ENCODE data around the gene ASB2. TPM values are rescaled to one million over a fixed set of nuclear protein-coding genes. Genes with fewer than 3 reads are reported as not detected.

The ASB2 gene
- polyA plus RNA-seq, 1 donor from 2014 or later: 0.26 TPM

DNA sequence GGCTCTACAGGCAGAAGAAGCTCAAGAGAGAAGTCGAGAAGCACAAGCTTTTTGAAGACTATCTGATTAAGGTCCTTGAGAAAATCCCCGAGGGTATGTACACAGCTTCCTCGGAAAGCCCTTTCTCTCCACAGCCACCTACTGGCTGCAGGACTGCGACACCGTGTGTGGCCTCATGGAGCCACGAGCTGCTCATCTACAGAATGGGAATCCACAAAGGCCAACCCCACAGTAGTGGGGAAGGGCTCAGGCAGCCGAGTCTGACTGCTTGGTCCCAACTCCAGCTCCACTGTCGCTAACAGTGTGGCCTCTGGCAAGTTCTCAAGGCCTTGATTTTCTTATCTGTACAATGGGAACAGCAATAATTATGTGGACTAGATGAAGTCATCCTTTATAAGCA lies 23.2 kb upstream of the ASB2 start:
- no peaks in the 10 kb centered on the region for H3K36me3 ChIP-seq (ENCODE audit: insufficient read depth, low read length)
- H3K9ac ChIP-seq (ENCODE audit: low read length): no peak overlapping the region
- H3K27me3 ChIP-seq (ENCODE audit: insufficient read depth, low read depth, low read length): no peaks in the 10 kb centered on the region

DNA sequence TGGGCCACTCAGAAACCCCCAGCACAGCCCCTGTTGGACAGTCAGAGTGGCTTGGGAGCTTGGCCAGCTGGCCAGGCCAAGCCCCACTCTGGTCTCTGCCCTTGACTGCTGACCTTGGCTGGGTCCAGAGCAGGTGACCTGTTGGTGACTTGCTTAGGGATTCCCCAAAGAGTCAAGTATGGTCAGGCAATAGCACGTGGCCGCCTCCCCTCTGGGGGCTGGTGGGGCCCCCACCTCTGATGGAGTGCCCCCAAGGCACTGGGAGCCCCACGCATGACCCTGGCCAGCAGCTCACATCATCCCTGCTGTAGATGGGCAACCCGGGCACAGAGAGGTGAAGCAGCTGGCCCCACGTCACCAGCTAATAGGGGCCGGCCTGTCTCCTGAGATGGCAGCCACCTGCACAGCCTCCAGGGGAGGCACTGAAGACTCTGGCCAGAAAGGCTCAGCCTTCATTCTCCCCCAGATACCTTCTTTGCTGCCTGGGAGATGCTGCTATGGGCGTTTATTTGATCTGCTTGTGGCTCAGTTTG lies 22.6 kb upstream of the ASB2 start:
- no peaks in the 10 kb centered on the region for H3K36me3 ChIP-seq (ENCODE audit: insufficient read depth, low read length)
- no peaks in the 10 kb centered on the region for H3K9me3 ChIP-seq (ENCODE audit: low read length)
- no peaks in the 10 kb centered on the region for H3K79me2 ChIP-seq (replicated peaks; ENCODE audit: insufficient read depth, low read length)
- TF ChIP-seq EZH2 (IDR thresholded peaks at IDR 0.05; ENCODE audit: borderline replicate concordance, insufficient read depth, low read length, poor library complexity, severe bottlenecking) (no peak), TAF1 (IDR thresholded peaks at IDR 0.05; ENCODE audit: low read depth) (no peak), RAD21 (conservative IDR thresholded peaks at IDR 0.05) (no peak), MXI1 (conservative IDR thresholded peaks at IDR 0.05; ENCODE audit: poor library complexity, severe bottlenecking) (no peak), EP300 (conservative IDR thresholded peaks at IDR 0.05; ENCODE audit: poor library complexity, severe bottlenecking) (no peak), SMC3 (conservative IDR thresholded peaks at IDR 0.05; ENCODE audit: poor library complexity) (no peak), POLR2AphosphoS5 (IDR thresholded peaks at IDR 0.05) (no peak)
- TF ChIP-seq, protein P1, sequence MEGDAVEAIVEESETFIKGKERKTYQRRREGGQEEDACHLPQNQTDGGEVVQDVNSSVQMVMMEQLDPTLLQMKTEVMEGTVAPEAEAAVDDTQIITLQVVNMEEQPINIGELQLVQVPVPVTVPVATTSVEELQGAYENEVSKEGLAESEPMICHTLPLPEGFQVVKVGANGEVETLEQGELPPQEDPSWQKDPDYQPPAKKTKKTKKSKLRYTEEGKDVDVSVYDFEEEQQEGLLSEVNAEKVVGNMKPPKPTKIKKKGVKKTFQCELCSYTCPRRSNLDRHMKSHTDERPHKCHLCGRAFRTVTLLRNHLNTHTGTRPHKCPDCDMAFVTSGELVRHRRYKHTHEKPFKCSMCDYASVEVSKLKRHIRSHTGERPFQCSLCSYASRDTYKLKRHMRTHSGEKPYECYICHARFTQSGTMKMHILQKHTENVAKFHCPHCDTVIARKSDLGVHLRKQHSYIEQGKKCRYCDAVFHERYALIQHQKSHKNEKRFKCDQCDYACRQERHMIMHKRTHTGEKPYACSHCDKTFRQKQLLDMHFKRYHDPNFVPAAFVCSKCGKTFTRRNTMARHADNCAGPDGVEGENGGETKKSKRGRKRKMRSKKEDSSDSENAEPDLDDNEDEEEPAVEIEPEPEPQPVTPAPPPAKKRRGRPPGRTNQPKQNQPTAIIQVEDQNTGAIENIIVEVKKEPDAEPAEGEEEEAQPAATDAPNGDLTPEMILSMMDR (IDR thresholded peaks at IDR 0.05; ENCODE audit: poor library complexity, severe bottlenecking): no peak
- TF ChIP-seq, protein P2, sequence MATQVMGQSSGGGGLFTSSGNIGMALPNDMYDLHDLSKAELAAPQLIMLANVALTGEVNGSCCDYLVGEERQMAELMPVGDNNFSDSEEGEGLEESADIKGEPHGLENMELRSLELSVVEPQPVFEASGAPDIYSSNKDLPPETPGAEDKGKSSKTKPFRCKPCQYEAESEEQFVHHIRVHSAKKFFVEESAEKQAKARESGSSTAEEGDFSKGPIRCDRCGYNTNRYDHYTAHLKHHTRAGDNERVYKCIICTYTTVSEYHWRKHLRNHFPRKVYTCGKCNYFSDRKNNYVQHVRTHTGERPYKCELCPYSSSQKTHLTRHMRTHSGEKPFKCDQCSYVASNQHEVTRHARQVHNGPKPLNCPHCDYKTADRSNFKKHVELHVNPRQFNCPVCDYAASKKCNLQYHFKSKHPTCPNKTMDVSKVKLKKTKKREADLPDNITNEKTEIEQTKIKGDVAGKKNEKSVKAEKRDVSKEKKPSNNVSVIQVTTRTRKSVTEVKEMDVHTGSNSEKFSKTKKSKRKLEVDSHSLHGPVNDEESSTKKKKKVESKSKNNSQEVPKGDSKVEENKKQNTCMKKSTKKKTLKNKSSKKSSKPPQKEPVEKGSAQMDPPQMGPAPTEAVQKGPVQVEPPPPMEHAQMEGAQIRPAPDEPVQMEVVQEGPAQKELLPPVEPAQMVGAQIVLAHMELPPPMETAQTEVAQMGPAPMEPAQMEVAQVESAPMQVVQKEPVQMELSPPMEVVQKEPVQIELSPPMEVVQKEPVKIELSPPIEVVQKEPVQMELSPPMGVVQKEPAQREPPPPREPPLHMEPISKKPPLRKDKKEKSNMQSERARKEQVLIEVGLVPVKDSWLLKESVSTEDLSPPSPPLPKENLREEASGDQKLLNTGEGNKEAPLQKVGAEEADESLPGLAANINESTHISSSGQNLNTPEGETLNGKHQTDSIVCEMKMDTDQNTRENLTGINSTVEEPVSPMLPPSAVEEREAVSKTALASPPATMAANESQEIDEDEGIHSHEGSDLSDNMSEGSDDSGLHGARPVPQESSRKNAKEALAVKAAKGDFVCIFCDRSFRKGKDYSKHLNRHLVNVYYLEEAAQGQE (IDR thresholded peaks at IDR 0.05; ENCODE audit: borderline replicate concordance): no peak
- no peak overlapping the region for H3K27ac ChIP-seq (ENCODE audit: low read length)
- no peak overlapping the region for H3K4me3 ChIP-seq (ENCODE audit: low read length)
- H2AFZ ChIP-seq (ENCODE audit: low read depth, low read length): no peak overlapping the region
- no peaks in the 10 kb centered on the region for H3F3A ChIP-seq (ENCODE audit: insufficient read depth, low read length, poor library complexity, severe bottlenecking)
- H3K9me2 ChIP-seq (ENCODE audit: insufficient read depth, low read length): no peaks in the 10 kb centered on the region
- no peak overlapping the region for H3K9ac ChIP-seq (ENCODE audit: low read length)
- no peaks in the 10 kb centered on the region for H3K27me3 ChIP-seq (ENCODE audit: insufficient read depth, low read depth, low read length)
- H3K4me2 ChIP-seq (ENCODE audit: low read length): no peak overlapping the region
- no peaks in the 10 kb centered on the region for H4K20me1 ChIP-seq (ENCODE audit: insufficient read depth)

More for the DNA sequence above, 23.2 kb upstream of the ASB2 start:
- no peak overlapping the region for H3K4me3 ChIP-seq (ENCODE audit: low read length)
- H3K79me2 ChIP-seq (replicated peaks; ENCODE audit: insufficient read depth, low read length): no peaks in the 10 kb centered on the region
- H4K20me1 ChIP-seq (ENCODE audit: insufficient read depth): no peaks in the 10 kb centered on the region
- no peaks in the 10 kb centered on the region for H3F3A ChIP-seq (ENCODE audit: insufficient read depth, low read length, poor library complexity, severe bottlenecking)
- no peaks in the 10 kb centered on the region for H3K9me2 ChIP-seq (ENCODE audit: insufficient read depth, low read length)
- H3K9me3 ChIP-seq (ENCODE audit: low read length): no peaks in the 10 kb centered on the region
- no peak overlapping the region for H3K27ac ChIP-seq (ENCODE audit: low read length)
- no peak overlapping the region for H2AFZ ChIP-seq (ENCODE audit: low read depth, low read length)
- TF ChIP-seq POLR2AphosphoS5 (IDR thresholded peaks at IDR 0.05): no peak
- TF ChIP-seq SMC3 (conservative IDR thresholded peaks at IDR 0.05; ENCODE audit: poor library complexity): no peak
- TF ChIP-seq, protein P1 (IDR thresholded peaks at IDR 0.05; ENCODE audit: poor library complexity, severe bottlenecking): no peak
- no peak for TF ChIP-seq TAF1 (IDR thresholded peaks at IDR 0.05; ENCODE audit: low read depth)
- TF ChIP-seq RAD21 (conservative IDR thresholded peaks at IDR 0.05): no peak
- no peak for TF ChIP-seq EP300 (conservative IDR thresholded peaks at IDR 0.05; ENCODE audit: poor library complexity, severe bottlenecking)
- TF ChIP-seq, protein P2 (IDR thresholded peaks at IDR 0.05; ENCODE audit: borderline replicate concordance): no peak
- no peak overlapping the region for H3K4me2 ChIP-seq (ENCODE audit: low read length)
